HG02870 (cell line): ENCODE measurements around the gene RAB21.
"Not testable (repeated sequence)": the region's sequence is repeated elsewhere in the genome, so short reads cannot be mapped to it uniquely, and the experiment has no call there.

Experiments used
- ATAC-seq: cut with Tn5 transposase; IDR thresholded peaks from one replicate; pipeline ENCODE4 v1.9.1; 2021; ENCODE audit warnings: mild to moderate bottlenecking, moderate library complexity; ENCODE audit not compliant: unreplicated experiment

RAB21 gene

DNA sequence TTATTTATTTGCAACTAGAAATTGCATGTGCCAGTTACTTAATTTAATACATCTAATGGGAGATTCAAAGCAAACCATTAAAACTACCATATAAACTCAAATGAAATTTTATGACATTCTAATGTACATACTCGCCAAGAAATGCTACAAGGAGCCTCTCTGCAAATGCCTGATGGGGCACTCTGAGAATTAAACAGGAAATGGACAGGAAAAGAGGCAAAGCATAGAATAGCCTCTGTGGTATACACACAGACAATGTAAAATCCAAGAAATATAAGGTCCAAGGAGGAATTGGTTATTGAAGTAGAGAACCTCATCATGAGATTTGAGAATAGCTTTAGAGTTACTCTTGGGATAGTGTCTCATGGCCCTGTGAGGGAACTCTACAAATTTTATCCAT, 41.2 kb downstream of the RAB21 start:
- no peak for ATAC-seq

DNA sequence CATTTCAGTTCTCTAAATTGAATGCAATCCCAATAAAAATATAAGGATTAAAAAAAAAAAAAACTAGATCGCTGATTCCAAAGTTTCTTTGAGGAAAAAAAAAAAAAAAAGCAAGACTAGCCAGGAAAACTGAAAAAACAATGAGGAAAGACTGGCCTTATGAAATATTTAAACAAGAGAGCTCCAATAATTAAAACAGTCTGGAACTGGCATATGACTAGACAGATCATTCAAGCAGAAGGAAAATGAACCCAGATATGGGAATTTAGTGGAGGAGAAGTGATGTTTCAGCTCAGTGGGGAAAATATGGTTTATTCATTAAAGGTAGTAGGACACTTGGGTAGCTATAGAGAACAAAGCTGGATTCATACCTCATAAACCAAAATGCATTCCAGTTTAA, 42.9 kb downstream of the RAB21 start:
- no peak for ATAC-seq

DNA sequence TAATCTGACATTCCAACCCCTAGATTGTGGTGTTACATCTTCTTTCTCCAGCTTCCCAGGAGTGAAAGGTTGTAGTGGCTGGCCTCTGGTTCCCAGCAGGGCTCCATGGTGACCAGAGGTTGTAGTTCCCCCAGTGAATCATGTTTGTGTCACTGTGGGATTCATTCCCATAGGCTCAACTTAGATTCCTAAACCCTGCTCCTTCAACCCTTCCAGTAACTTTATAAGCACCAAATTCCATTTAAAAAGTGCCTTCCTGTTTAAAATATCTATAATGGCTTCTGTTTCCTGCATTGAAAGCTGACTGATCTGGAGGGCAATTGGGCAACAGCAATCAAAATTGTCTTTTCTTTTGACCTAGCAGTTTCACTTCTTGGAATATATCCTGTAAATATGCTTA, 44.4 kb downstream of the RAB21 start:
- ATAC-seq: no peak

DNA sequence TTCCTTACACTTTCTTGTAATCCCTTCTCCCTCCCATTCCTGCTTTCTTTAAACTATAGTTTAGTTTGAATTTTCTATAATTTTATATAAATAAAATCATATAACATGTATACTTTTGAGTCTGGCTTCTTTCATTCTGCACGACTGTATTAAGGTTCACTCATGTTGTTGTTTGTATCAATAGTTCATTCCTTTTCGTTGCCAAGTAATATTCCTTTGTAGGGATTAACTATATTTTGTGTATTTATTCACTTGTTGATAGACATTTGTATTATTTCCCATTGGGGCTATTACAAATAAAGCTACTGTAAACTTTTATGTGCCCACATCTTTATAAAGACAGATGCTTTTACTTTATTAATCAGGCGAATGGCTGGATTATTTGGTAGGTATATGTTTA, 45.5 kb downstream of the RAB21 start:
- no peak for ATAC-seq

DNA sequence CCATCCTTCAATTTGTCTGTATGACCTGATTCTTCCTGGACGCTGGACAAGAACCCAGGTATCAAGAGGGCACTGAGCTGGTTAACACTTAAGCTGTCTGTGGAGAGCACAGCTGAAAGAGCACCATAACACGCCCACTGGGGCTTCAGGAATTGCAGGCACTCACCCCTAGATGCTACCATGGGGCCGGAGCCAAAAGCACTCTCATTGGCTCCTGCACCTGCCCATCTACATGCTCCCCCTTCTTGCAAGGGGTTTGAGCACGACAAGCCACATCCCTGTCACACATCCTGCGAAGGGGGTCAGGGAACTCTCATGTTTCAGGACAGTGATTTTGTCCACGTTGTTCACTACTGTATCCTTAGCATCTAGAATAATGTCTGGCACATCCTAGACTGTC, 49.8 kb downstream of the RAB21 start:
- no peak for ATAC-seq

DNA sequence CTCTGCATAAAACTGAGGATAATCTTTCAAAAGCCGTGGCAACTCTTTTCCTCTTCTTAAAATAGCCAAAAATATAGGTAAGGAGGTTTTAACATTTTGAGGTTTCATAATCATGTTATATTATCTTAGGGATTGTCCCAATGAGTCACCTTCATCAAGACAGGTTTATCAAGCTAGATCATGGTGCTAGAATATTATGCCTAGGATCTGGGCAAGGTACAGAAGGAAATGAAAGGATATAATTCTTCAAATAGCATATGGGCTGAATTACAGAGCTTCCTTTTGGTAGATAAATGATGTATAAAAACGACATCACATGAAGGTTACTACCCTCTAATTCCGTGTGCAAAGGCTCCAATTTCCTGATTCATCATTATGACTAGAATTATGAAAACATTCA, 56.3 kb downstream of the RAB21 start:
- ATAC-seq: no peak

DNA sequence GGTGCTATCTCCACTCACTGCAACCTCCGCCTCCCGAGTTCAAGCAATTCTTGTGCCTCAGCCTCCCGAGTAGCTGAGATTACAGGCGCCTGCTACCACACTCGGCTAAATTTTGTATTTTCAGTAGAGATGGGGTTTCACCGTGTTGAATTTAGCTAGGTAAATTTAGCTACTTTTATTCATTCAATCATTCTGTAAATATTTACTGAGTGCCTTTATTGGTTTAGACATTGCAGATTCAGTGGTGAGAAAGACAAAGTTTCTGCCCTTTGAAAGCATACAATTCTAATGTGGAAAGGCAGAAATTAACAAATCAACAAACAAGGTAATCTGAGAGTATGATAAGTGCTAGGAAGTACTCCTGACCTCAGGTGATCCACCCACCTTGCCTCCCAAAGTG, 60.6 kb downstream of the RAB21 start:
- not testable (repeated sequence) for ATAC-seq

DNA sequence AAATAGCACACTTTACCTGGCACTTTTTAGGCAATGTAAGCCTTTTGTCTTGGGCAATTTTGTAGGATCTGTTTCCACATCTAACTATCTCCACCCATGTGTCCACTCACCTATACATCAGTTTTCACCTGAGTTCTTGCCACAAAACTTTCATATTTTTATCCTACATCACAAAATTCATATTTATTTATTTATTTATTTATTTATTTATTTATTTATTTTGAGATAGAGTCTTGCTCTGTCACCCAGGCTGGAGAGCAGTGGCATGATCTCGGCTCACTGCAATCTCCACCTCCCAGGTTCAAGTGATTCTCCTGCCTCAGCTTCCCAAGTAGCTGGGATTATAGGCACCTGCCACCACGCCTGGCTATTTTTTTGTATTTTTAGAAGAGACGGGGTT, 67.4 kb downstream of the RAB21 start:
- ATAC-seq: not testable (repeated sequence)

DNA sequence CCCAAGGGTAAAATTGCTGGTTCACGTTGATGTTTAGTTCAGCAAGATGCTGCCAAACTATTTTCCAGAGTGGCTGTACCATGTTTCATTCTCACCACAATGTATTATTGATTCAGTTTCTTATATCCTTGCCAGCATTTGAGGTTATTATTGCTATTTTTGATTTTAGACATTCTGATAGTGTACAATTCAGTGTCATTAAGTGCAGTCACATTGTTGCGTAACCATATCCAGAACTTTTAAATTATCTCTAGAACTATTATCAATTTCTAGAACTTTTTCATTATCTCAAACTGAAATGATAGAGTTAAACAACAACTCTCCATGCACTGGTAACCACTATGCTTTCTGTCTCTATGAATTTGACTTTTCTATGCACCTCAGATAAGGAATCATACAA, 74.2 kb downstream of the RAB21 start:
- no peak for ATAC-seq

DNA sequence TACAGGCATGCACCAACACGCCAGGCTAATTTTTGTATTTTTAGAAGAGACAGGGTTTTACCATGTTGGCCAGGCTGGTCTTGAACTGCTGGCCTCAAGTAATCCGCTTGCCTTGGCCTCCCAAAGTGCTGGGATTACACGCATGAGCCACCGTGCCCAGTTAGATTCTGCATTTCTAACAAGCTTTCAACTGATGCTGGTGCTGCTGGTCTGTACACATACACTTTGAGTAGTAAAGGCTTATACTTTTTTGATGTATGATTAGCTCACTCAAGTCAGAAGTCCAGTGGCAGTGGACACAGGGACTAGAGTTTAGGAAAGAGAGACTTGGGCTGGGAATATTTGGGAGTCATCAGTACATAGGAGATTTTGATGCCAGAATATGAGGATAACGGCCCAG, 82.7 kb downstream of the RAB21 start:
- no peak for ATAC-seq

DNA sequence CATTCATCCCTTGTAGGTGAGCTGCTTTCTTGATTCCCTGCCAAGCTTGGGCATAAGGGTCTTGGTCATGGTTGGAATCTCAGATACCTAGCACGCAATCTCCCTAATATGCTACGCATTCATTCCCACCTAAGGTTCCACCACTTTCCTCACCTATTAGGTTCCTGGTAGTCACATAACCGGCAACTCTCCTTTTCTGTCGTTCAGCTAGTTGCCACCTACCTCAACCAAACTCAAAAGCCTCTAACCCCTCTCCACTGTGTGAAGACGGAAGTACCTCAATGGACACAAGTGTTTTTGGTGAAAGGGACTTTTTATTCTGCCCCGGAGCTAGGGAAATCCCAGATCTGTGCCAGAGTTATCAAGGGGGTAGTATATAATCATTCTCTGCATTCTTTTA, 83.6 kb downstream of the RAB21 start:
- no peak for ATAC-seq

DNA sequence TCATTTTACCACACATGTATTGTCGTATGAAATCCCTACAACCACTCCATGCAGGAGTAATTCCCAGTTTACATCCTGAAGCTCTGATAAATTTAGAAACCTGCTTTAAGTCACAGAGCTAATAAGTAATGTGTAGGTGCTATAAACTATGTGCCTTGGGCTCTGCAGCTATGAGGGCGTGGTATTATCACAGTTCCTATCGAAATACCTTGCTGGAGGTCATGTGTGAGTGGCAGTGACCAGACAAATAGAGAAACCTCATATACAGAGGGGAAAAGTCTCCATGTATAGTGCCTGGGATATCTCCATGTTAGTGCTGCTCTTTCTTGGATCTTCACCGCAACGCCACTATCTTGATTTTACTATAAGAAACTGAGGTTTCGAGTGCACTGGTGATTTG, 84.0 kb downstream of the RAB21 start:
- ATAC-seq: no peak

DNA sequence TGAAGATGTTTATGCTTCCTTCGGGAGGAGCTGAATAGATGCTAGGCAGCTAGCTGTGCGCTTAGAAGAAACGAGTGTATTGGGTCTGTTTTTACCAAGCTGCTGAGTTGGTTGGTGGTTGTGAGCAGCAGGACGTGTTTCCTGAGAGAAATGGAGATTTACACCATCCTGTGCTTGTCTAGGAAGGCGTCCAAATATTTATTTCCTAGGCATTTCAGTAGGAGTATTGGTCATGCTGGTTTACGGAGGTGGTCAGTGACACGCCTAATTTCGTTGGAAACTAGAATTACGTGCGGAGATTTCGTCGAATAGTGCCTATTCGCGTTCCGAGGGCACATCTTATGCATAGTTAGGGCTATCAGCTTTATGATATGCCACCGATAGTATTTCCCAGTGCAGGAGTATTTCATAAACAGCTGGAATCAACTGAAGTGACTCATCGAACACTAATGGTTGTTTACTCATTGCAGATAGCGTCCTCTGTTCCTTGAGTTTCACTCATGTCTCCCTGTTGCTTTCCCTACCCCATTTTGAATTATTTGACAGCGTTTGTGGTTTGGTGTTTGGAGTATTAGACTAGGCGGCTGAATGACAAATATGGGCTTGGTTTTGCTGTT, 85.7 kb downstream of the RAB21 start:
- no peak for ATAC-seq

DNA sequence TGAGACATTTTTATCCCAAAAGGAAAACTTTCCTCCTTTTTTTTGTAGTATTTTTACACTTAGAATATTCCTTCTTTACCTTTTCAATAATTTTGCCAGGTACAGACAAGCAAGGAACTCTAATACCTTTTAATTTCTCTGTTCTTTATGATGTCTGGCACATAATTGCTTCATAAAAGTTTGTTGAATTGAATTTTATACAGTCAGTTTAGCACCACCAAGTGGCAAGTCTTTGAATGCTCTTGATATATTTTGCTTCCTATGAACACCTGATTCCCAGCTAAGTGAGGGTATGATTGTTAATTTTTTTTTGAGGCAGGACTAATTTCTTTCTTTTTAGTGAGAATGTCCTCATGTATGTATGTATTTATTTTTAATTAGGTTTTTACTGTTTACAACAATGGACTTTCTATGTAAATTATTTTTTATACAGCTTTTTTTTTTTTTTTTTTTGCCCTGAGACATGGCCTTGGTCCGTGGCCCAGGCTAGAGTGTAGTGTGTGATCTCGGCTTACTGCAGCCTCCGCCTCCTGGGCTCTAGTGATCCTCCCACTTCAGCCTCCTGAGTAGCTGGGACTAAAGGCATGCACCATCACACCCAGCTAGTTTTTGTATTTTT, 91.8 kb downstream of the RAB21 start:
- ATAC-seq: no peak

DNA sequence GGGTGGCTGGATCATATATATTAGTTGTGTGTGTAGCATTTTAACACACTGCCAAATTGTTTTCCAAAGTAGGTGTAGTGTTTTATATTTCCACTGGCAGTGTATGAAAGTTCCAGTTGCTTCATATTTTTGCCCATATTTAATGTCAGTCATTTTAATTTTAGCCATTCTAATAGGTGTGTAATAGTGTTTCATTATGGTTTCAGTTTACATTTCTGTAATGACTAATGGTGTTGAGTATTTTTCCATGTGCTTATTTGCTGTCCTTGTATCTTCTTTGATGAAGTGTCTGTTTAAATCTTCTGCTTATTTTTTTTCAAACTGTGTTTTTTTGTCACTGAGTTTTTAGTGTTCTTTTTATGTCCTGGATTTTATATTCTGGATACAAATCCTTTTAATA, 93.5 kb downstream of the RAB21 start:
- ATAC-seq: peak; percentile 63

DNA sequence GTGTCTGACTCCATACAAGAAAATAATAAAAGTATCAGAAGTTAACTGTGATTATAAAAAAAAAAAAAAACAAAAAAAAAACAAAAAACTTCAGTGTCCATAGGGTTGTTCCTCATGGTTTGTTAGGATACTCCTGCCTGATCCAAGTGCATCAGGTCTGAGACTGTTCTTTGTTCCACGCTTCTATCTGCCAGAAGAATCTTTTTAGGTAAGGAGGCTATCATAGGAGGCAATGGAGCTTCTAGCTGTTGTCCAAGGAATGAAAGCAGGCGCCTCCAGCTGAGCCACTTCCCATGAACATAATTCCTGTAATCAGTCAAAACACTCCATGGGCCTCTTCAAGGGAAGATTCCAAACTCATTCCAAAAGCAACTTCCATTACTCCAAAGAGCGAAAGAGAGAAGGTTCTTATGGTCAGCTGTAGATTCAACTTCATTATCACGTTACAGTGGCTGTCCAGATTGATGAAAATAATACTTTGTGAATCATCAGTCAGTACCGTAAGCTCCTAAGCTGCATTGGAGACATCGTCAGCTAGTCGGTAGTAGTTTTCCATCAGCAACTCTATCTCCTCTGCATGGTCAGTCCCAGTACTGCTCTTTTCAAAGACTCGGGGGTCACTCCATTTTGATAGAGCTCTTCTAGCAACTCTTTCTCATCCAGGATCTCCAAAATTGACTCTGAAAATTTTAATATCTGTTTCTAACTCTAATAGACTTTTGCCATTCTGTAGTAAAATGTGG, 94.6 kb downstream of the RAB21 start:
- ATAC-seq: no peak
